A549 (cell line): Measurements from ENCODE around the gene NFATC2. TPM values are rescaled to one million over a fixed set of nuclear protein-coding genes. Genes with fewer than 3 reads are reported as not detected.

Source experiments
- ATAC-seq, 2 experiments: fragments of 200-7000 bp in 1 of 2; fragments of >200 bp in 1 of 2; cut with Nextera tagmentation in 1 of 2; cut with Tn5 transposase in 1 of 2; 3 replicates each; pipeline versions ENCODE4 v1.8.0 to v1.9.1; 2018 to 2020; ENCODE audit warnings: mild to moderate bottlenecking in 1 of 2, moderate library complexity in 1 of 2
- CTCF ChIA-PET: fragments of 300-600 bp; sonication (Branson Sonifier 250); formaldehyde crosslinking; extraction: SDS; loops from one replicate; lab custom pipeline; 2021; ENCODE audit warnings: antibody characterized with exemption, inconsistent platforms; lab: Yijun Ruan, JAX
- POLR2A ChIA-PET: fragments of 350-600 bp; formaldehyde crosslinking; extraction: SDS; loops from one replicate; lab custom pipeline; 2021; ENCODE audit warnings: antibody characterized with exemption, inconsistent platforms; lab: Yijun Ruan, JAX
- DNase-seq, 2 experiments: peaks; one replicate each; pipeline versions ENCODE4 v3.0.0 to v3.0.0-alpha.2; 2011 to 2016; ENCODE audit warnings: low read depth in 1 of 2, low spot score in 1 of 2
- FAIRE-seq: peaks from 2 replicates; lab custom pipeline; 2011; peaks lifted over from hg19 to GRCh38; lab: Jason Lieb, UNC
- H3K27ac ChIP-seq, 2 experiments: fragments of >200 bp; sonication (Bioruptor Twin); formaldehyde crosslinking; 3 replicates each; pipeline ENCODE4 v1.5.1; 2016 to 2017
- H3K4me1 ChIP-seq: fragments of >200 bp; sonication (Bioruptor Twin); formaldehyde crosslinking; 3 replicates; pipeline ENCODE4 v1.6.1; 2016
- H3K4me2 ChIP-seq: fragments of >200 bp; sonication (Bioruptor Twin); formaldehyde crosslinking; 3 replicates; pipeline ENCODE4 v1.6.1; 2016
- H3K4me3 ChIP-seq: fragments of >200 bp; sonication (Bioruptor Twin); formaldehyde crosslinking; 3 replicates; pipeline ENCODE4 v1.5.1; 2016
- H3K9me3 ChIP-seq: fragments of >200 bp; sonication (Bioruptor Twin); formaldehyde crosslinking; 3 replicates; pipeline ENCODE4 v1.6.1; 2016
- ESRRA ChIP-seq: fragments of 150-350 bp; IDR thresholded peaks from 2 replicates; pipeline ENCODE4 v1.6.1; 2014; ENCODE audit warnings: mild to moderate bottlenecking, low read length, borderline replicate concordance
- FOXS1 ChIP-seq: fragments of 250-450 bp; sonication (Bioruptor Pico); IDR thresholded peaks from 2 replicates; pipeline ENCODE4 v1.5.0; 2020; ENCODE audit warnings: mild to moderate bottlenecking, moderate library complexity
- HDAC2 ChIP-seq: fragments of 200-600 bp; sonication (generic); IDR thresholded peaks from 2 replicates; pipeline ENCODE4 v1.6.1; 2016
- HOXB5 ChIP-seq: fragments of 250-450 bp; sonication (Bioruptor Pico); IDR thresholded peaks from 2 replicates; pipeline ENCODE4 v1.5.0; 2020; ENCODE audit warnings: mild to moderate bottlenecking, moderate library complexity
- JUN ChIP-seq, 2 experiments: fragments of >200 bp; sonication (Bioruptor Twin); formaldehyde crosslinking; IDR thresholded peaks; 2 replicates in 1 of 2; 3 replicates in 1 of 2; pipeline ENCODE4 v1.6.1; 2016 to 2017
- KDM1A ChIP-seq: fragments of 200-600 bp; sonication (generic); IDR thresholded peaks from 2 replicates; pipeline ENCODE4 v1.6.1; 2016; ENCODE audit warnings: low read depth, mild to moderate bottlenecking
- MYC ChIP-seq: IDR thresholded peaks from 2 replicates; pipeline ENCODE4 v1.6.1; 2012; ENCODE audit warnings: mild to moderate bottlenecking, inconsistent platforms, low read length, improper control_type of control experiment, borderline replicate concordance
- PHF8 ChIP-seq: fragments of 200-600 bp; sonication (generic); IDR thresholded peaks from 2 replicates; pipeline ENCODE4 v1.6.1; 2016; ENCODE audit warnings: low read depth, mild to moderate bottlenecking, antibody characterized with exemption, moderate library complexity, borderline replicate concordance
- RAD21 ChIP-seq, 2 experiments: fragments of >200 bp in 1 of 2; sonication (Bioruptor Twin) in 1 of 2; formaldehyde crosslinking in 1 of 2; IDR thresholded peaks in 1 of 2; conservative IDR thresholded peaks in 1 of 2; 2 replicates in 1 of 2; 3 replicates in 1 of 2; pipeline ENCODE4 v1.6.1; 2012 to 2018; ENCODE audit warnings: inconsistent platforms in 1 of 2
- RFX5 ChIP-seq: fragments of 450-650 bp; IDR thresholded peaks from 2 replicates; pipeline ENCODE4 v1.7.1; 2014; ENCODE audit warnings: antibody characterized with exemption, mild to moderate bottlenecking, moderate library complexity
- WGBS: methylation state at CpG from one replicate; pipeline ENCODE4 v1.1.6; 2017; ENCODE audit errors: missing lambda C conversion rate; 5-methylcytosine and 5-hydroxymethylcytosine counted together
- polyA plus RNA-seq, 4 experiments: library from polyadenylated mRNA; depleted of rRNA in 3 of 4; stranded (reverse); fragments of >200 nt; fragmentation: RNase III in 1 of 4; extraction: RNeasy Plus Mini Kit Qiagen cat#74134 plus additional on column Dnase treatment in 1 of 4; gene quantifications; 2 replicates in 3 of 4; 3 replicates in 1 of 4; pipeline ENCODE4 v1.2.3, GENCODE V29; 2011 to 2017
- TF ChIP-seq, protein P1 (sequence below): fragments of >200 bp; sonication (Bioruptor Twin); formaldehyde crosslinking; IDR thresholded peaks from 2 replicates; pipeline ENCODE4 v1.6.1; 2016
- TF ChIP-seq, protein P2 (sequence below): fragments of >200 bp; sonication (Bioruptor Twin); formaldehyde crosslinking; IDR thresholded peaks from 3 replicates; pipeline ENCODE4 v1.6.1; 2016
- TF ChIP-seq, protein P3 (sequence below): fragments of 250-450 bp; sonication (Bioruptor Pico); IDR thresholded peaks from 2 replicates; pipeline ENCODE4 v1.5.0; 2021; ENCODE audit warnings: mild to moderate bottlenecking, moderate library complexity, borderline replicate concordance
- TF ChIP-seq, protein P4 (sequence below): IDR thresholded peaks from 2 replicates; pipeline ENCODE4 v1.6.1; 2012; ENCODE audit warnings: low read depth, borderline replicate concordance

Gene NFATC2
- polyA plus RNA-seq, 2 of the 4 experiments (the other 2 are of a cell fraction): 0.75 to 1.6 TPM

DNA sequence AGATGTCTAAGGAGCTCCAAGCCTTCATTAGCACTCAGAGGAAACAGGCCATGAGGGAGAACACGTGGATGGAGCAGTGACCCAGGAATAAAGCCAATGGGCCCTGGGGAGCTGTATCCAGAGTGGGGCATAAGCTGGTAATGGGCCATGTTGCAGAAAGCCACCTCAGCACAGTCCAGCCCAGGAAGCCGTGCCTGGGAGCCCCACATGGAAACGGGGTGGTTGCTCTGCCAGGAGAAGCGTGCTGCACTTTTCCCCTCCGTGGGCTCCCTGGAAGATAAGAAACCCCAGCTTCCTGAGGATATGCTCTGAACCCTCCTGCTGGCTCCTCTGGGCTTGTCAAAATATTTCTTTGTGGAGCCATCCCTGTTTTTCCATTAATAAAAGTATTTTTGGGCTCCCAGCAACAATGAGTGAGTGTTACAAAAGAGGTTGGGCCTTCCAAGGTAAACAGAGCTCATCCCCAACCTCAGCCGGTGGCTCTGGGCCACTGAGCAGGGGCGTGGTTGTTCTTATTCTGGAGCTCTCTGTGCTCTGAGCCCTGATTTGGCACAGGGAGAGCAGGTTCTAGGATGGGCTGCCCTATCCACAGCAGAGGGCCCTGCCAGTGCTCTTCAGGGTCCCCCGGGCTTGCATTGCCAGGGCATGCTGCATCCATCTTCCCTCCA, 31.2 kb upstream of the NFATC2 start:
- Histone ChIP-seq H3K4me1 (peaks cover 15% of the 10 kb centered on the region), H3K27ac (no peak overlapping the region), H3K4me2 (no peak overlapping the region), H3K4me3 (no peak overlapping the region), H3K9me3 (no peaks in the 10 kb centered on the region)
- no peak for FAIRE-seq
- ChIA-PET CTCF (interaction anchor here (0.6 to 2.5 kb wide), 10 partner anchors 10 to 587 kb away, joined by 3 to 12 read pairs (median 4); no protein-coding TSS in a partner anchor), POLR2A (no interaction called here)
- no peak for TF ChIP-seq ESRRA
- TF ChIP-seq, protein P1, sequence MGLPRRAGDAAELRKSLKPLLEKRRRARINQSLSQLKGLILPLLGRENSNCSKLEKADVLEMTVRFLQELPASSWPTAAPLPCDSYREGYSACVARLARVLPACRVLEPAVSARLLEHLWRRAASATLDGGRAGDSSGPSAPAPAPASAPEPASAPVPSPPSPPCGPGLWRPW: no peak
- TF ChIP-seq, protein P2, sequence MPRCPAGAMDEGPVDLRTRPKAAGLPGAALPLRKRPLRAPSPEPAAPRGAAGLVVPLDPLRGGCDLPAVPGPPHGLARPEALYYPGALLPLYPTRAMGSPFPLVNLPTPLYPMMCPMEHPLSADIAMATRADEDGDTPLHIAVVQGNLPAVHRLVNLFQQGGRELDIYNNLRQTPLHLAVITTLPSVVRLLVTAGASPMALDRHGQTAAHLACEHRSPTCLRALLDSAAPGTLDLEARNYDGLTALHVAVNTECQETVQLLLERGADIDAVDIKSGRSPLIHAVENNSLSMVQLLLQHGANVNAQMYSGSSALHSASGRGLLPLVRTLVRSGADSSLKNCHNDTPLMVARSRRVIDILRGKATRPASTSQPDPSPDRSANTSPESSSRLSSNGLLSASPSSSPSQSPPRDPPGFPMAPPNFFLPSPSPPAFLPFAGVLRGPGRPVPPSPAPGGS: no peak
- no peak for TF ChIP-seq RAD21 (conservative IDR thresholded peaks at IDR 0.05 in 1 of 2, IDR thresholded peaks at IDR 0.05 in 1 of 2)
- no peak for TF ChIP-seq RFX5
- no peak for TF ChIP-seq FOXS1
- no peak for TF ChIP-seq JUN (IDR thresholded peaks at IDR 0.05)
- DNase-seq: no peak
- ATAC-seq: no peak
- 65% methylated on average over 8 of the region's 8 CpGs for WGBS

DNA sequence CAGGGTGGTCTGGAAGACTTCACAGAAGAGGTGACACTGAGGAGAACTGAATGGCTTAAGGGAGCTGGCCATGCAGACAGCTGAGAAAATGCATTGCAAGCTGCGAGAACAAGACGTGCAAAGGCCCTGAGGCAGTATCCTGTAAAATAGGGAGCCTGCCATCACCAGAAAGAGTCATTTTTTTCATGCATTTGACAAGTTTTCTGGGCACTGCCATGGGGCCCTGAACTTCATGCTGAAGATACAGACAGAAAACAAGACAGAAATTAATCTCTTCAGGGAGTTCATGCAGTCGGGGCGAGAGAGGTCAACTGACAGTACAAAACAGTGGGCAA, 28.9 kb upstream of the NFATC2 start:
- H3K4me3 ChIP-seq: no peak overlapping the region
- CTCF ChIA-PET: interaction anchor here (1.5 to 1.7 kb wide), 2 partner anchors 24 to 186 kb away, joined by 5 read pairs; no protein-coding TSS in a partner anchor
- 94% methylated on average over 4 of the region's 4 CpGs for WGBS
- H3K4me2 ChIP-seq: no peak overlapping the region
- H3K4me1 ChIP-seq: peaks cover 15% of the 10 kb centered on the region
- POLR2A ChIA-PET: no interaction called here
- TF ChIP-seq, protein P3, sequence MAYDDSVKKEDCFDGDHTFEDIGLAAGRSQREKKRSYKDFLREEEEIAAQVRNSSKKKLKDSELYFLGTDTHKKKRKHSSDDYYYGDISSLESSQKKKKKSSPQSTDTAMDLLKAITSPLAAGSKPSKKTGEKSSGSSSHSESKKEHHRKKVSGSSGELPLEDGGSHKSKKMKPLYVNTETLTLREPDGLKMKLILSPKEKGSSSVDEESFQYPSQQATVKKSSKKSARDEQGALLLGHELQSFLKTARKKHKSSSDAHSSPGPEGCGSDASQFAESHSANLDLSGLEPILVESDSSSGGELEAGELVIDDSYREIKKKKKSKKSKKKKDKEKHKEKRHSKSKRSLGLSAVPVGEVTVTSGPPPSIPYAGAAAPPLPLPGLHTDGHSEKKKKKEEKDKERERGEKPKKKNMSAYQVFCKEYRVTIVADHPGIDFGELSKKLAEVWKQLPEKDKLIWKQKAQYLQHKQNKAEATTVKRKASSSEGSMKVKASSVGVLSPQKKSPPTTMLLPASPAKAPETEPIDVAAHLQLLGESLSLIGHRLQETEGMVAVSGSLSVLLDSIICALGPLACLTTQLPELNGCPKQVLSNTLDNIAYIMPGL (CRISPR knock-in tag): no peak
- TF ChIP-seq, protein P1: no peak
- TF ChIP-seq, protein P2: no peak
- TF ChIP-seq, protein P4, sequence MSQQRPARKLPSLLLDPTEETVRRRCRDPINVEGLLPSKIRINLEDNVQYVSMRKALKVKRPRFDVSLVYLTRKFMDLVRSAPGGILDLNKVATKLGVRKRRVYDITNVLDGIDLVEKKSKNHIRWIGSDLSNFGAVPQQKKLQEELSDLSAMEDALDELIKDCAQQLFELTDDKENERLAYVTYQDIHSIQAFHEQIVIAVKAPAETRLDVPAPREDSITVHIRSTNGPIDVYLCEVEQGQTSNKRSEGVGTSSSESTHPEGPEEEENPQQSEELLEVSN: no peak
- TF ChIP-seq MYC: no peak
- TF ChIP-seq PHF8: no peak
- no peak for TF ChIP-seq HOXB5 (CRISPR knock-in tag)
- TF ChIP-seq HDAC2: no peak
- no peak for TF ChIP-seq KDM1A
- FAIRE-seq (no peak), DNase-seq (no peak), ATAC-seq (no peak)
- peak overlapping the region in 1 of 2 experiments; percentile 26; a peak in 1 of 6 replicates for H3K27ac ChIP-seq
- 0 out of 3 replicates have a peak, but pooled peaks cover 3% of the 10 kb centered on the region for H3K9me3 ChIP-seq
